OCI-M1 (cell line): ENCODE data around the gene GMDS.

ENCODE experiments used
- DNase-seq: peaks from one replicate; lab custom pipeline; 2025; lab: John Stamatoyannopoulos, UW

The GMDS gene

DNA sequence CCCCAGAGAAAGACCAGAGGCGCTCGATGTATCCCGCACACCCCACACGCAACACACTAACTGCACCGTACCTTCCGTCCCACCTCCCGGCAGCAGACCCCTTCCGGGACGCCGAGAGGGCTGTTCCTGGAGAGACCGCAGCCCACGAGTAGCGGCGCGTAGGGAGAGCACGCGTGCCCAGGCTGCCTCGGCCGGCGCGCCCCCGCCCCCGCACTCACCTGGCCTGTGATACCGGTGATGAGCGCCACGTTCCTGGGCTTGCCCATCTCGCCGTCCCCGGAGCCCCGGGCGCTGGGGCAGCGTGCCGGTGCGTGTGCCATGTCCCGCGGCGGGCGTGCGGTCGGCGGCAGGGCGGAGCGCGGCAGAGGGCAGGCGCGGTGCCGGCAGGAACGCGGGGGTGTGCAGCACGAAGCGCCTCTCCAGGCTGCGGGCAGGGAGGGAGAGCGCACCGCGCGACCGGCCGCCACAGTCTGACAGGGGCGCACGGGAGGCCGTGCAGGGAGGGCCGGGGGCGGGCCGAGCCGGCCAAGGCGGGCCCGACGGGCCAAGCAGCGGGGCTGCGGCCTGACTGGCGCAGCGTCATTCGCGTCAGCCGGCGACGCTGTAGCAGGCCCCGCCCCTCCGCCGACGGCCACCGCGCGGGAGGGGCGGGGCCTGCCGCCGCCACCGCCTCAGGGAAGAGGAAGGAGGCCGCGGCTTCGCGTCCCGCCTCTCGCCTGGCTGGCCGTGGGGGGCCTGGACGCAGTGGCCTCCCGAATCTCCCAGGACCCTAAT is at the start of gene GMDS:
GMDS (minus strand) TSS at position 503 of the 774 bp plus-strand sequence.
- peak; percentile 97 for DNase-seq

DNA sequence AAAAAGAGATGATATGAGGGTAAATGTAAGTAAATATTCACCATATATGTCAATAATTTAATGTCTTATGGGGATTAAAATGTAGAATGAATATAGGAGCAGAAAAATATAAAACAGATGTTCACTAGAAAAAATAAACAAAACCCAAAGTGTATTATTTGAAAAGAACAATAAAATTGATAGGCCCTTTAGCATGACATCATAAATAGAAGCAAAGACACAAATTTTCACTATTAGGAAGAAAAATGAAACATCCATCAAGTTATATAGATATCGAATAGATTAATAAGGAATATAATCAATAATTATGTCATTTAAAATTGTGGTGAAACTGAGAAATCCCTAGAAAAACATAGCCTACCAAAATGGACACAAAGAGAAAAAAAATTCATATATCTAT is 40.1 kb upstream of the GMDS start:
- no peak for DNase-seq

DNA sequence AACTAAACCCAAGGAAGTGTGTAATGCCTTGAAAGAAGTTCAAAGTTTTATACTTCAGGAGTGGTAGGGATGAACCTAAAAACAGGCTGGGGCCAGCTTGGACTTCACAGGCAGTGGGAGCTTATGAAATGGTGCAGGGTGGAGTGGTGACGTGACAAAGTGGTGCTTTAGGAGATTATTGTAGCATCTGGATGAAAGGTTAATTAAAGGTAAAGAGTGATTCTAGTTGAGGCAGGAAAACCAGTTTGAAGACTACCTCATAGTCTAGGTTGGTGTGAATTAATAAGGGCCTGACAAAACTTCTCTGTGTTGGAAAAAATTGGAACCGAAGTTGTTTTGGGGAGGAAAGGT is 30.5 kb upstream of the GMDS start:
- no peak for DNase-seq

DNA sequence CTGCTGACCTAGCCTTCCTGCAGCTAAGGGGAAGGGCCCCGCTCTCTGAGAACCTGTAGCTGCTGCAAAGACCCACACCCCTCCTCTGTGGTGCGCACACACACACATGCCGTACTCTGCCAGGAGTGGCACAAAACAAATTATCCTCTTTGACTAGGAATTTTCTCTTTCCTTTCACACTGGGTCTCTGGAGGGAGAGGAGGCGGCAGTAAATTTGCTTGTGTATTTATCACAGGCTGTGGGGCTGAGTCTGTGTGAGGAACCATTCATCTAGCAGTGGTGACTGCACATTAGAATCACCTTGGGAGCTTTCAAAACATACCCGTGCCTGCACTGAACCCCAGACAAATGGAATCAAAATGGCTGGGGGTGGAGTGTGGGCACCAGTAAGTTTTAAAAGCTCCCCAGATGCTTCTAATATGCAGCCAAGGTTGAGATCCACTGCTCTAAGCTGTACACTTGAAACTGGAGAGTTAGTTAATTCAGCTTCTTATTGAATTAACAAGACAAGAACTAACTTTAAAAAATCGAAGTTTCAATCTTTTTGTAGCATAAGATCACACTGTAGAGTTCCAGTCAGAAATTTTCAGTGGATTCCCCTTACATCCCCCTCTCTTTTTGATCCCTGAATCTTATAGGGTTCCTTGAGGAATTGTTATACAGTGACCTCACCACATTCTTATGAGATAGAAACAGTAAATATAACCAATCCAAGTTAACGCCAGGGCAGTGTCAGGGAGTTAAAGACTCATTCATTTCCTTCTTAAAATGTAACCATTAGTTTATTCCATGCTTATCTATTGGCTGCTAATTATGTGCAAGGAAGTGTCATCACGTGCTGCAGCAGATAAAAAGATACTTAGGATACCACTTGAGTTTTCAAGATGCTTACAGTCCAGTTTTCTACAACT is 29.8 kb upstream of the GMDS start:
- DNase-seq = no peak

DNA sequence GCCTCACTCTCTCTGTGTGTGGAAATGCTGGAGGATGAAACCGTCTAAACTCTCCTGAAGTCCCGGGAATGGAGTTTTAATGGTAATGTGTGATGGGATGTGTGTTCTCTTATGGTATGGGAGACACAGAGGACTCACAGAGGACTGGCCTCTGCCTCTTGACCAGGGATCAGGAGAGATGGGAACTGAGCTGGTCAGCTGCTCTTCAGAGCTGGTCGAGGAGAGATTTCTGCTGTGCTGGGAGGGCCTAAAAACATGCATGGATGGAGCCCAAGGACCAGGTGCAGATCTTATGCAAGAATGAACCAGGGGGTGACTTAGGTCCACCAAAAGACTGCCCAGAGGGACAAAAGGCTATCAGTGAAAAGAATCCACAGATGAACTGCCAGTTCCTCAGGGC is 27.3 kb upstream of the GMDS start:
- no peak for DNase-seq

DNA sequence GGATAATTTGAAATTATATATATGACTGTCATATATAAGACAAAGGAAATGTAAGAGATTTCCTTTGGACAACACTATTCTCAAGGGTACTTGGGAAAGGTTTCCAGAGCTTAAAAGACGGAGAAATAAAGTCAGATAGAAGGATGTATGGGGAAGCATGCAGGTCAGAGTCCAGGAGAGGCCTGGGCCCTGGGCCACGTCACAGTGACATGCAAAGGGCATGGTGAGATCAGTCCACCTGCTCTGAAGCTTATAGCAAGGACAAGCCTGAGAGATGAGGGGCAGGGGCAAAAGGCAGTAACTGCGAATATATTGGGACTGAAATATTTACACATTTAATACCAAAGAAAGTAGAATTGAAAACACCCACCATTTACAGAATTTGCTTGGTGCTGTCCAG is 24.6 kb upstream of the GMDS start:
- DNase-seq = no peak

DNA sequence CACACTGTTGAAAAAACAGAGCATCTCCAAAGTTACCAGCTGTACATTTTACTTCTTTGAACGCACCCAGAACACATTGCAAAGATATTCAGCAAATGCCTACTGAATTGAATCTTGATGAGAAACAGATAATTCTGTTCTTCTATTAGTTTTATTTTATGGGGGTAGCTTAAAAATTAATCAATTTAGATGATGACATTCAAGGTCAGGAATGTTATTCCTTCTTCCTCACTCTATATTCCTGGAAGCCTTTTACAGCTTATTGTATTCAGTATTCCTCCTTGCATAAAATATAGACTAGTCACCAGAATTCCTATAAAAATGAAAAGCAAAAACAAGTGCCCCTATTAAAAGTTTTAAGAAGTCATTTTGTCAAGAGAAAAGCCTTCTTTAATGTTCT is 21.4 kb upstream of the GMDS start:
- DNase-seq = no peak

DNA sequence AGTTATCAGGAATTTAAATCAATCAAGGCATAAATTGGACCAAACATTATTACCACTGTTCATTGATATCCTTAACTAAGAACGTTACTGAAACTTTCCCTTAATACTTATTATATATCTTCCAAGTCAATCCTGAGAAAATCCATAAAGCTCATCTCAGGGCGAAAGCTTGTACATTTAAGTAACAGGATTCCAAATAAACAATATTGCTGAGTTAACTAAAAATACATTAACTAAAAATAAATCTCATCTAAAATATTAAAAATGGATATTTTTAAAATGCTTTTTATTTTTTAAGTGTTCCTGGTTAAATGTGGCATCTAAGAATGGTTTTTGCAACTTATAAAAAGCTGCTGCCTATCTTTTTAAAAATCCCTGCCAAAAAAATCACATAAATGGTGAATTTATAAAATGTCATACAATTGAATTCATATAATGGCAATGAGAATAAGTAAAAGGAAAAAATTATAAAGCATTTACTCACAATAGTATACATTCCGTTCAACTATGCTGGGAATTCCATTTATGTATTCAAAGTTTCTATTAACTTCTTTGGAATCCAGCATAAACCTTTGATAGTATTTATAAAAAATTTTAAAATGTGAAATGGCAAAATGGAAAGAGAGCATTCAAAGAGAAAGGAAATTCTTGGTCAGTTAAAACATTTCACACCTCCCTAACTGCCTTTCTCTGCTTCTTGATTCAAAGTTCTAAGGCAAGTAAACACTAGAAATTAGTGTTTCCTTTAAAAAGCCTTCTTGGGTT is 20.8 kb upstream of the GMDS start:
- DNase-seq = no peak

DNA sequence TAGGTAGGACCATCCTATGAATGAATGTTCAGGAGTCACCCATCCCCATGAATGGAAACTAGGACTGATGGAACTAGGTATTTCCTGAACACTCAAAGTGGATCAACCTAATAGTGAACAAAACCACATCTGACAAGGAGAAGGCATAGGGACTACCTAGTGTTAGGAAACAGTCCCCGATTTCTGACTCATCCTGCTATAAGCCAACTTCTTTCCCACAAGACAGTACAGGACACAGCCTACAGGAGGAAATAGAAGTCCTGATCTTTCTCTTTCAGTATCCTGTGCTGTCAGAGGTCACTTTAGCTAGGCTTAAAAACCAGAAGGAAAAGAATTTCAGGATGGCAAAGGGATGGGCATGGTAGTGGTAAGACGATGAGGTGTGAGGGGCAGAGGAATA is 19.5 kb upstream of the GMDS start:
- DNase-seq = no peak

DNA sequence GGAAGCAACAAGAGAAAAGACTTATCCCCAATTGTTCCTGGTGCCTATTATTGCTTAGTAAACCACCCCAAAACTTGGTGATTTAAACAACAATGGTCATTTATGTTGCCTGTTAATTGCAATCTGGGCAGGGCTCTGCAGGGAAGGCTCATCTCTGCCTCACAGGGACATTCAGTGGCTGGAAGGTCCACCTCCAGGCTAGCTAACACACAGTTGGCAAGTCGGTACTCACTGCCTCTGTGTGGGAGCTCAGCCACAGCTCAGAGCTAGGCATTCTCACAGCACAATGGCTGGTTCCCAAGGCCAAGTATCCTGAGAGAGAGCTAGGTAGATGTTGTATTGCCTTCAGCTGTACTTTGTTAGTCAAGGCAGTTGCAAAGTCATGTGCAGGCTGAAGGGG is 18.5 kb upstream of the GMDS start:
- no peak for DNase-seq

DNA sequence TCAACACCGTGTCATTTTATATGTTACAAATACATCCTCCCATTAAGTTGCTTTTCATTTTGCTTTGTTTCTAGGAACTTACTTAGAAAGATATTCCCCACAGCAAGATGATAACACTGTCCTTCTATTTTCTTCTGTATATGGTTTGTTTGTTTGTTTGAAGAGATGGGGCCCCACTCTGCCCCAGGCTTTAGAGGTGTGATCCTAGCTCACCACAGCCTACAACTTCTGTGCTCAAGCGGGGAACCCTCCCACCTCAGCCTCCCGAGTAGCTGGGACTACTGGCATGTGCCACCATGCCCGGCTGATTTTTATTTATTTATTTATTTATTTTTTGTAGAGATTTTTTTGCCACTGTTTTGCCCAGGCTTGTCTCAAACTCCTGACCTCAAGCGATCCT is 14.2 kb upstream of the GMDS start:
- DNase-seq = no peak

DNA sequence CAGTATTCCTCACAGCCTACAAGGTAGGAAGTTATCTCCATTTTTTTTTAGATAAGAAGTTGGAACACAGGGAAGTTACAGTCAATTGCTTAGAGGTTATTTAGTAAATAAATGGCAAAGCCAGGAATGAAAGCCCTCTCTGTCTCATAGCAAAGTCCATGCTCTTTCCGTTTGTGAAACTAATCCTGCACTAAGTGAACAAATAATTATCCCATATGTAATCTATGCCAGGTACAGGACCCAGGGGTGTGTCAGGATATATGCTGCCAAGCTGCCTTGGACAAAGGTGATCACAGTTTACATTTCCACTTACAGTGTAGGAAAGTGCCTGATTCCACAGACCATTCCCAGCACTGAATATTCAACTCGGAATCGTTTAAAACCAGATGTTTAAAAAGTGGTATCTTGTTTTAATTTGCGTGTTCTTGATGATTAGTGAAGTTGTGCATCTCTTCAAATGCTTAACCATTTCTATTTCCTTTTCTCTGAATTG is 13.6 kb upstream of the GMDS start:
- no peak for DNase-seq

DNA sequence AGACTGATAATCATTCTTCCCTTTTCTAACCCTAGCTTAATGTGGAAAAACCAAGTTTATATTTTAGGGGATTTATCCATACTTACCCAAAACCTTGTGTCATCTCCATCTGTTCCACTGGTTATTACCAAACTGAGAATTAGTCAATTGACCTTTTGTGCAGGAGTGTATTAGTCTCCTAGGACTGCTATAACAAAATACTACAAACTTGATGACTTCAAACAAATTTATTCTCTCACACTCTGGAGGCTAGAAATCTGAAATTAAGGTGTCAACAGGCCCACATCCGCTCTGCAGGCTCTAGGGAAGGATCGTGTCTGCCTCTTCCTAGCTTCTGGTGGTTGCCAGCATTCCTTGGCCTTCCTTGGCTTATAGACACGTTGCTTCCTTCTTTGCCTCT is 12.7 kb upstream of the GMDS start:
- DNase-seq = no peak

DNA sequence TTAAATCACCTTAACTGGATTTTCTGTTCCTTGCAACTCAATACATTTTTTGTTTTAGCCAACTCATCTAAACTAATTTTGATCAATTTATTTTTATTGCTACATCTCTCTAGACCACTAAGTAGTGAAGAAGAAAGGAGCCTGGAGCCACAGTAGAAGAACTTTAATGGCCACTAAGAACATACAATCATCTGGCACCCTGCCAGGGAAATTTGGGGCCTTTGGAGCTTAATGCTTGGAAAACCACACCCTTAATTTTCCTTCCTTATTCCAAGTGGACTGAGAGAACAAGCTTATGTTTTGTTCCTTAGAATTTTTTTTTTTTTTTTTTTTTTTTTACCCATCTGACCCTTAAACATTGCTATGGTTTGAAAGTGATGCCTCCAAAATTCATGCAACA is 12.0 kb upstream of the GMDS start:
- DNase-seq = no peak

DNA sequence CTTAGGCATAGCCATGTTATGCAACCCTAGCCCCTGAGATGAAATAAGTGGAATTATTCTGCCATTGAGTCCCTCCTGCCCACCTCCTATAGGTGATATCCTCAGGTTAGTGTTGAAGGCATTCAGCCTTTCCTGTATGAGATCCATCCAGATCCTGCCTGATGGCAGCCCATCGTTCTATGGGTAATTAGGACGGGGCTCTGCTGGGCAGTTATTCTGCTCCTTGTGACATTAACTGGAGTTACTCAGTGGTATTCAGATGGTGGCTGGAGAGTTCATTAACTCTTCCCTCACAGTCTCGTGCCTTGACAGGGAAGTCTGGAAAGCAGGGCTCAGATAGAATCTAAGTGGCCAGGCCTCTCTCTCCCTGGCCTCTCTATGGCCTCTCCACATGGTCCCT is 9.3 kb upstream of the GMDS start:
- DNase-seq = no peak

DNA sequence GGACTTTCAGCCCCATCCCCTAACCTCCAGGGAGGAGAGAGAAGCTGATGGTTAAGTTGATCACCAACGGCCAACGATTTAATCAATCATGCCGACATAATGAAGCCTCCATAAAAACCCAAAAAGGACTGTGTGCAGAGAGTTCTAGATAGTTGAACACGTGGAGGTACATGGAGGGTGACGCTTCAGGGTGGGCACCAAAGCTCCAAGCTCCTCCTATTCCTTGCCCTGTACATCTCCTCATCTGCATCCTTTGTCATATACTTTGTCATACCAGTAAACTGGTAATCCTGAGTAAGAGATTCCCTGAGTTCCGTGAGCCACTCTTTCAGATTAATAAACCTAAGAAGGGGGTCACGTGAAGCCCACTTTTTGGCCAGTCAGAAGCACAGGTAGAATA is 3.7 kb upstream of the GMDS start:
- DNase-seq = no peak

DNA sequence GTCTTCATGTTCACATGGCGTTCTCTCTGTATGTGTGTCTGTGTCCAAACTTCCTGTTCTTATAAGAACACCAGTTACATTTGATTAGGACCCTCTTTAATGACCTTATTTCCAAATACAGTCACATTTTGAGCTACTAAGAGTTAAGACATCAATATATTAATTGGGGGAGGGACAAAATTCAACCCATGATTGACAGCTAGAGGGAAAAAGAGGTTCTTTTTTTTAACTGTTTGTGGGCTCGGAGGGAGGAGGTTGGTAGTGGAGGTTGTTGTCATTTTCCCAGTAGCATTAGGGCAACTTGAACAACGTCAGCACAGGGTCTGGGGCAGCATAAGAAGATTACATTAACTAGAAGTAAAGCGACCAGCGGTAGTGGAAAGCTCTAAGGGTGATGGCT is 2.3 kb upstream of the GMDS start:
- DNase-seq = no peak

DNA sequence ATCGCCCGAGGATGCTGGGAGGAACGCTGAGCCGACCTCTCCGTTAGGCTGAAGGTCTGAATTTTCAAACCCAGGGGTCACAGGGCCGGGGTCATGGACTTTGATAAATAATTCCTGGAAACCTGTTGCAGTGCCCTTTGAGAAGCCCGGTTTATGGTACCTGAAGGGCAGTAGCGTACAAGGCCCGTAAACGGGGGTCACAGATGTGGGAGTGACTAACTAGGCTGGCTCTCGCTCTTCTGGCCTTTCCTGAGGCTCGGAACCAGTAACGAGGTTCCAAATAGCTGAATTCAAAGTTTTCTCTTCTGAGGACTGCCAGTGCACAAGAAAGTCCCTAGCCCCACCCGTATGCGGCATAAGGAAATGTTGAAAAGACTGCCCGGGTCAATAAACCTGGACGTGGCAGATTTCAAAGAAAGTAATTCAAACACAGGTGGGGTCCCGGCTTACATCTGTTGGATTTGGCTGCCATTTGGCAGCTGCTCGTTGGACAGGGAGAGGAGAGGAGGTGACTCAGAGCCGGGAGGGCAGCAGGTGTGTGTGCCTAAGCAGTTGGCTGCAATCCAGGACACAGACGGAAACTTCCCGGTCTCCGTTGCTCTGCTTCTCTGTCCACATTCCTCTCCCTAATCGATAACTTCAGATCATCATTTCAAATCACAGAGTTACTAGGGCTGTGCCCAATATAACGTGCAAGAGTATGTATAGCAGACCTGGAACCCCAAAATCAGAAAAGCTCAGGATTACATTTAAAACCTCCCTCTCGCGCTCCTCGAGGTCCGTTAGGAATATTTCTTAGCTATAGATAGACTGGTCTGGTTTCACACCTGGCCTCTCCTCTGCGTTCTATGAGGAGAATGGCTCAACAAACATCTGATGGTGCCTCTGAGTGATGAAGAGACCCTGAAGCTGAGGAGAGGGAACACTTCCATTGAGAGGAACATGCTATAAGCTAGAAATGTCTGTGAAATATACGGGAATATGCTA is 765 bp upstream of the GMDS start:
- no peak for DNase-seq

DNA sequence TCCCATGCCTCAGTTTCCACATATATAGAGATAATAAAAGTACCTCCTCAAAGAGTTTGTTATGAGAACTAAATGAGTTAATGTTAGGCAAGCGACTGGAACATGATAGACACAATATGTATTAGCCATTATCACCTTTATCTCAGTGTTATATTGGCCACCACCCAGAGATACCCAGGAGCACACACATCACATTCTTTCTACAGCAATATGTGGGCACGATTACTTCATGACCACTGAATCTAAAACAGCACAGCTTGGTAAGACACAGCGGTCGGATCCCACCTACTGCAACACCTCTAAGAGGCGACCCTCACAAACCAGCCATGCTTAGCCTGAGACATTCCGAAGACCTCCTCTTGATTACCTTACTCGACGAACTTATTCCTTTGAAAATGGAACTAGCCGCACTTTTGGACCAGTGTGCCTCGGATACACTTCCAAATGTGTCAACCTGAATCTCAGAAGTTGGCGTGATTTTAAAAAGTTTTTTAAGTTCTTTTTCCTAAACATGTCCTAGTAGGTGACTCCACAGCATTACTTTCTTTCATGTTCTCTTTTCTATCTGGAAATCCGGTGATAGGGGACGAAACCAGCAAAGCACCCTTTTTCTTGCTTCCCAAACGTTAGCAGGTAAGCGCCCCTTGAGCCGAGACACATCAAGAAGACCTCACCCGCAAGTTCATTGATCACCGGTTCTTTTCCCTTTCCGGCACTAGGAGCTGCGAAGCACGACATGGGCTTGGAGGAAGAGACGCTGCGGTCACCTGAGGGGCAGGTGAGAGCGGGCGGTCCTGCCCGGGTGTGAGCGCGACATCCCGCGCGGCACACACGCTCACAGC is 923 bp downstream of the GMDS start:
- peak; percentile 40 for DNase-seq

DNA sequence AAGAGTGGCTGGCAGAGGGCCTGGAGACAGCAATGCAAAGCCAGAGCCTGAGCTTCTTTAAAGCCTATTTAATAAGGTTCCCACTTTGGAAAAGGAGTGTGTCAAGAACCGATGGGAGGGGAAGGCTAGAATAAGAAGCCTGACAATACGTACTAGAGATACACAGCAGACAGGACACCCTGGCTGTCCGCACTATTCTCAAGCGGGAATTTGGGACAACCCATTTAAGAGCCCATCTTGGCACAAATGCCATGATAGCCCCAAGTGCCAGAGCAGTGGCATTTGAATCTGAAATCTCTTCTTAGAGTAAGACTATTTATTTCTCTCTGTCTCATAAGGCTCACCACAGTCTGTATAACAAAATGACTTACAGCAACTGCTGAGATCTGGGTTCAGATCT is 3.1 kb downstream of the GMDS start:
- no peak for DNase-seq
